ENCODE data around the gene ZNF280B.

DNA sequence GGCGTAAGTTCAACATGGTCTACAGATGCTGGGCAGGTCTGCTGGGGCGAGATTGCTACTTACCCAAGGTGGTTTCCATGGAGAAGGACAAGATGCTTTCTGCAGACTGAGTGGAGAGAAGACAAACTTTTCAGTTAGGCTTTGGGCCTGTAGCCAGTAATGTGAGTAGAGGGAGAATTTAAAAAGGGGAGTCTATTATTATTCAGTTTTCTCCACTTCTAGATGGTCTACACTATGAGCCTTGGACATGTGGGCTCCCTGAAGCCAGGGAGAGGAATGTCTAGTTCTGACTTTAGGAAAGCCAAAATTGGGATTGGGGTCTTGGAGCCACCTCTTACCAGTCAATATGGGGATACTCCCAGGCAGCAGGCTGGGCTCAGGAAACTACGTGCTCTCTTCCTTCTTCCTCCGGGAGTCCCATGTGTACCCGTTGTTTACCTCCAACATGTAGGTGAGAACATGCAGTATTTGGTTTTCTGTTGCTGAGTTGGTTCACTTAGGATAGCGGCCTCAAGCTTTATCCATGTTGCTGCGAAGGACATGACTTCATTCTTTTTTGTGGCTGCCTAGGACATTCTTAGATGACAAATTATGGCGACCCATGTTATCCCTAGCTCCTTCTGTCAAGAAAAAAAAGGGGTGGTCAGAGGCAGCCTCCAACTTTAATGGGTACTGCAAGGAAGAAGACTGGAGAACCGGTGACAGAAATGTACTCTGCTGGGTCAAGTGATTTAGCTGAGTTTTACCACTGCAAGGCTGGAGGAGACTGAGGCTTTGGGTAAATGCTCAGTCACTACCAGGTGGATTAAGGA is 26.3 kb upstream of the ZNF280B start:
- no peak for TF ChIP-seq CTCF (IDR thresholded peaks at IDR 0.05)
- no peak for TF ChIP-seq POLR2A (IDR thresholded peaks at IDR 0.05)
